Activated CD4-positive, CD25-positive, alpha-beta regulatory T cell treated with anti-CD3 and anti-CD28 coated beads, Interleukin-2, amount 50 U/mL, for 72 hours (primary cell): ENCODE results near the gene CCL26.
A peak's percentile ranks its signal among the peaks of the same experiment; 100 is the strongest.
"Not testable (repeated sequence)": the region's sequence is repeated elsewhere in the genome, so short reads cannot be mapped to it uniquely, and the experiment has no call there.

ENCODE experiments used
- DNase-seq: peaks from one replicate; pipeline ENCODE4 v3.0.0; 2021

CCL26 gene

GRCh38 chr7:75789361-75789924, 17.4 kb upstream of the CCL26 start:
- DNase-seq, result no peak

GRCh38 chr7:75788154-75788847, 16.3 kb upstream of the CCL26 start:
- not testable (repeated sequence) for DNase-seq

DNA sequence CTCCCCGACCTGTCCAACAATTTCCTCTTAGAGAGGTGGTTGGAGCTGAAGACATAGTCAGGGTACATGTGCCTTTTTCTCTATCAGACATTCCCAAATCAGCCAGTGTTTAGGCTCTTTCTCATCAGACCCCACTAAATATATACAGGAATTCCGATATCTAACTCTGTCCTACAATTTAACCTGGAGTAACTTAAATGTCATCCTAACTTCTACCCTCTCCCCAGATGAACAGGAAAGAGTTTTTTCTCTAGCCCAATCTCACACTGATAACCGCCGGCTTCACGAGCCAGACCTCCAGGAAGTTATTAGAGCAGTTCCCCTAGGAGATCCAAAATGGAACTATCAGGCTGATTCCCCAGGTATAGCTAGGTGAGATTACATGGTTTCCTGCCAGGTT, 11.0 kb upstream of the CCL26 start:
- not testable (repeated sequence) for DNase-seq

GRCh38 chr7:75780647-75781273, 8.7 kb upstream of the CCL26 start:
- not testable (repeated sequence) for DNase-seq

DNA sequence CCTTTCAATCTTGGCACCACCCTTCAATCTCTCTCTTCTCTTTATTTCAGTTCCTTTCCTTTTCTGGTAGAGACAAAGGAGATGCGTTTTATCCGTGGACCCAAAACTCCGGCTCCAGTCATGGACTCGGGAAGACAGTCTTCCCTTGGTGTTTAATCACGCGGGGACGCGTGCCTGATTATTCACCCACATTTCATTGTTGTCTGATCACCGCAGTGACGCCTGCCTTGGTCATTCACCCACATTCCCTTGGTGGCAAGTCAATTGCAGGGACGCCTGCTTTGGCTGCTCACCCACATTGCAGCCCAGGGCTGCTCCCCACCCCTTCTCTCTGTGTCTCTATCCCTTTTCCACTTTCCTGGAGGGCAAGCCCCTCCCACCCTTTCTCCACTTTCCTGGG, 7.5 kb upstream of the CCL26 start:
- not testable (repeated sequence) for DNase-seq

- DNase-seq, result not testable (repeated sequence)
These were observed 7.0 kb upstream of the CCL26 start for GRCh38 chr7:75779035-75779434.

- no peak for DNase-seq
These were observed 4.4 kb upstream of the CCL26 start for GRCh38 chr7:75776295-75776971.

DNA sequence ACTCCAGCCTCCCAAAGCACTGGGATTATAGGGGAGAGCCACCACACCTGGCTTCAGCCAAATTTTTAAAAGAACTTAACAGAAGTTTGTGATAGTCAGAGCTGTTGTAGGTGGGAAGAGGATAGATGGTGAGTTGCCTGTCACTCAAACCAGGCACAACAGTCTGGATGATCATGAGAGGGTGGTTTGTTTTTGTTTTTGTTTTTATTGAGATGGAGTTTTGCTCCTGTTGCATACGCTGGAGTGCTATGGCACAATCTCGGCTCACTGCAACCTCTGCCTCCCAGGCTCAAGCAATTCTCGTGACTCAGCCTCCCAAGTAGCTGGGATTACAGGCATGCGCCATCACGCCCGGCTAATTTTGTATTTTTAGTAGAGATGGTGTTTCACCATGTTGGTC, 1.9 kb upstream of the CCL26 start:
- not testable (repeated sequence) for DNase-seq

DNA sequence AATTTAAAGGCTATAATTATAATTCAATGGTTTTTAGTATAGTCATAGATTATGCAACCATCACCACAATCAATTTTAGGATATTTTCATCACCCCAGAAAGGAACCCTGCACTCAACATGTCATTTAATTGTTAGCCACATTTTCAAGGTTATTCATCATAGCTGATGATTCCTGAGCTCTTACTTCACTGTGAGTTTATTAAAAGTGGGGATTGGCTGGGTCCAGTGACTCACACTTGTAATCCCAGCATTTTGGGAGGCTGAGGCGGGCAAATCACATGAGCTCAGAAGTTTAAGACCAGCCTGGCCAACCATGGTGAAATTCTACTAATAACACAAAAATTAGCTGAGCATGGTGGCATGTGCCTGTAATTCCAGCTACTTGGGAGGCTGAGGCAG, 787 bp downstream of the CCL26 start:
- no peak for DNase-seq

DNA sequence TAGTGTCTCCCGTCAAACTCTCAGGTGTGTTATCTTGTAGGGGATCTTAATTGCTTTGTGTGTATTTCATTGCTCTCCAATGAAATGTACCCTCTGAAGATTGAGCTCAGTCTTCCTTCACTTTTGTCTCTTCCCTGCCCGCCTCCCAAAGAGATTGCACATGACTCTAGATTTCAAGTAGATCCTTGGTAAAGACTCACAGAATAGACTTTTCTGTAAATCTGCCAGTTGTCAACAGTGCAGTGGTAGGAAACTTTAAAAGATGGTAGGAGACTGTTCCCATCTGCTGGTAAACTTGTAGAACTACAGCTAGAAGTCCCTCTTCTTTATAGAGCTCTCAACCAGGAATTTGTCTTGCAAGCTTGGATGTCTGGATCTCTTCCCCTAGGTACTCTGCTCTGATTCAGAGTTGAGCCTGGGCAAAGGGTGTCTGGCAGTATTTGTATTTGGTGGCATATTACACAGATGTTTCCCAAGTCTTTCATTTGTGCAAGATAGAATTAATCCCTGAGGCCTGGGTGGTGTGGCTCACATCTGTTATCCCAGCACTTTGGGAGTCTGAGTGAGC, 9.6 kb downstream of the CCL26 start:
- DNase-seq, result no peak

GRCh38 chr7:75761801-75762200, 10.2 kb downstream of the CCL26 start:
- not testable (repeated sequence) for DNase-seq

- no peak for DNase-seq
These were observed 13.5 kb downstream of the CCL26 start for GRCh38 chr7:75758491-75758890.

- no peak for DNase-seq
These were observed 14.2 kb downstream of the CCL26 start for GRCh38 chr7:75757860-75758259.

DNA sequence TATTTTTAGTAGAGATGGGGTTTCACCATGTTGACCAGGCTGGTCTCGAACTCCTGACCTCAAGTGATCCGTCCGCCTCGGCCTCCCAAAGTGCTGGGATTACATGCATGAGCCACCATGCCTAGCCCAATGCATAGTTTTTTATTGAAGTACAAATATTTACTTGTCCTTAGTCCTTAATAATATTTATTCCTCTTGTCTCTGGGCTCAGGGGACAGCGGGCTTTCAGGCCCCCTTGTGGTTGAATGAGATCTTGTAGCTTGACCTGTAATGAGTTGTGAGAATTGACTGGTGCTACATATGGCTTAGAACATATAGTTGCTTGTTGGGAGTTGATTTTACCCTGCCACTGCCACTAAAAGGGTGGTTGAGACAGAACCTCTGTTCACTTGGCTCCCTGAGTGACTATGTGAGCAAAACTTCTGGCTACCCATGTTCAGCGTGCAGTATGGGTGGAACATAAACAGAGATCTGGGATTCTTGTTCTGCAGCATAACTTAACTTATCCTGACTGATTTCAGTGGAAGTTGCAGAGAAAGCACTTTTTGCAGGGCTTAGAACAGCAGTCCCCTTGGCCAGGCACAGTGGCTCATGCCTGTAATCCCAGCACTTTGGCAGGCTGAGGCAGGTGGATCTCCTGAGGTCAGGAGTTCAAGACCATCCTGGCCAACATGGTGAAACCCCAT, 14.9 kb downstream of the CCL26 start:
- DNase-seq, result no peak

- DNase-seq, result no peak
These were observed 15.6 kb downstream of the CCL26 start for GRCh38 chr7:75756206-75756990.

- DNase-seq, result no peak
These were observed 28.6 kb downstream of the CCL26 start for GRCh38 chr7:75743455-75743859.

DNA sequence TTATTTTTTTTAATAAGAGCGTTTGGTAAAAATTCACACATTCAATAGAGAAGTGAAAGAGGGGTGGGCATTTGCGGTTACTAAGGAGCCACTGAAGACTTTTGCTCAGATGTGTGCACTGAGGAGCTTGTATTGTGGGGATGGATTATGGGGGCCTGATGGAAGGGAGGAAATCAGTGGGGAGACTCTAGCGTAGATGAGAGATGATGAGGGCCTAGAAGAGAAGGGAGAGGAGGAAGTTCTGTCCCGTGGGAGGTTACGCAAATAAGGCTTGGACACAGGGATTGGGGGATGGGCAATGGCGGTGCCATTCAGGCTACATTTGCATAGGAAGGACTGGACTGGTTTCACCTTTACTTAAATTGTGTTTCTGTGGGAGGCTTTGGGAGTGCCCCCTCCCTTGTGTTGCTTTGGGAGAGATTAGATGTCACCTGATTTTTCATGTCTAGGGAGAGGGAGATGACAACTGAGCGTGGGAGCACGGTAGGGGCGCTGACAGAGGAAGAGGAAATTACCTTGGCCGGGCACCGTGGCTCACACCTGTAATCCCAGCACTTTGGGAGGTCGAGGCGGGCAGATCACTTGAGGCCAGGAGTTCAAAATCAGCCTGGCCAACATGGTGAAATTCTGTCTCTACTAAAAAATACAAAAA, 31.0 kb downstream of the CCL26 start:
- DNase-seq, result no peak

DNA sequence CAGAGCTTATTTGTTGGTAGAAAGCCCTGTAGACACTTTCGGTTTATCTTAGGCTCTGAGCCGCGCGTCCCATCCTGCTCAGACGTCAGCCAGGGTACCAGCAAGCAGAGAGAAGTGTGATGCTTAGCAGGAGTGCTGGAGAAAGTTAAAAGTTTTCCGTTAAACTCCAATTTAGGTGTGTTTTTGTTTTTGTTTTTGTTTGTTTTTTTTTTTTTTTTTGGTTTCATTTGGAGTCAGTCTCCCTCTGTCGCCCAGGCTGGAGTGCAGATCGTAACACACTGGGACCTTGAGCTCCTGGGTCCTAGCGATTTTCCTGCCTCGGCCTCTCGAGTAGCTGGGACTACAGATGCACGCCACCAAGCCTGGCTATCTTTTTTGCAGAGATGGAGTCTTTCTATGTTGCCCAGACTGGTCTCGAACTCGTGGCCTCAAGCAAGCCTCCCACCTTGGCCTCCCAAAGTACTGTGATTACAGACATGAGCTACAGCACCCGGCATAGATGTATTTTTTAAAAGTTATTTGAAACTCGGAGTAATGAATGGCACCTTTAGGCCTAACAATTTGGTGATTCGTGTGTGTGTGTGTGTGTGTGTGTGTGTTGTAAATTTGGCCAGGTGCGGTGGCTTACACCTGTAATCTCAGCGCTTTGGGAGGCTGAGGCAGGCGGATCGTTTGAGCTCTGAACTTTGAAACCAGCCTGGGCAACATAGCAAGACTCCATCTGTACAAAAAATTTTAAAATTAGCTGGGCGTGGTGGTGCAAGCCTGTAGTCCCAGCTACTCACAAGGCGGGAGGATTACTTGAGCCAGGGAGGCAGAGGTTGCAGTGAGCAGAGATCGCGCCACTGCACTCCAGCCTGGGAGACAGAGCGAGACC, 32.0 kb downstream of the CCL26 start:
- no peak for DNase-seq

DNA sequence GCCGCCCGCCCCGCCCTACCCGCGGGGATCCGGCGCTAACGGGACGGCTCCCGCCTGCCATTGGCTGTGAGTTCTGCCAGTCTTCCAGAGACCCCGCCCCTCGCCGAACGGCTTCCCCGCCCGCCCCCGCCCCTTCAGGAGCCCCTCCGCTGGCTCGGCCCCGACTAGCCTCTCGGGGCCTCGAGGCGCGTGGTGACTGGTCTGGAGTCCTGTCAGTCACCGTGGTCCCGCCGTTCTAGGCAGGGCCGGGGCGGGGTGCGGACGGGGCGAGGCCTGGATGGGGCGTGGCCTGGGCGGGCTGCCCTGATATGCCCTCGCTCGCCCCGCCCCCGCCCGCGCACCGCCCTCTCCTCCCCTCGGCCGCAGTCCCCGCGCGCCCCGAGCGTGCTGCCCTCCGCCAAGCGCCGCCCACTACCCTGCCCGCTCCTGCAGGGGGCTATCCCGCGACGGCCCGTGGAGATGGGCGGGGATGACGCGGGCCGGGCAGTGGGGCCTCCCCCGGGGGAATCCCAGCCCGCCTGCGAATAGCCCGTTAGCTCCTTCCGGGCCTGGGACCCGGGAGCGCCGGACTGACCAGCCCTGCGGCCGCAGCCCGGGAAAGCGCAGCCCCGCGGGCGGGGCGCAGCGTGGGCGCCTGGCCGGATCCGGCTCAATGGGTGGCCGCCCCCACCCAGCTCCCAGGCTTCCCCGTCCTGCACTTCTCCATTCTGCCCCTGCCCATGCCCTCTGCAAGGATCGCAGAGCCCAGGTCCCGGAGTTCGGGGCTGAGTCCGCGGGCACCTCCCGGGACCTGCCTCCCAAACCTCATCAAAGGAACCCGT, 32.8 kb downstream of the CCL26 start:
- peak; percentile 100 for DNase-seq

- no peak for DNase-seq
These were observed 33.4 kb downstream of the CCL26 start, which contains the start of gene HIP1 for GRCh38 chr7:75738604-75738974. HIP1 (minus strand) TSS chr7:75738941; CDS start chr7:75738920, 21 bp downstream.
